Stimulated activated CD4-positive, alpha-beta T cell treated with anti-CD3 and anti-CD28 coated beads, Interleukin-1b, Interleukin-23, amount 100 ng/mL, for 48 hours (primary cell): ENCODE results near the gene KRTAP10-6.
"Not testable (repeated sequence)": the region's sequence is repeated elsewhere in the genome, so short reads cannot be mapped to it uniquely, and the experiment has no call there.

Source experiments
- DNase-seq: peaks from one replicate; pipeline ENCODE4 v3.0.0-alpha.2; 2020

The KRTAP10-6 gene

DNA sequence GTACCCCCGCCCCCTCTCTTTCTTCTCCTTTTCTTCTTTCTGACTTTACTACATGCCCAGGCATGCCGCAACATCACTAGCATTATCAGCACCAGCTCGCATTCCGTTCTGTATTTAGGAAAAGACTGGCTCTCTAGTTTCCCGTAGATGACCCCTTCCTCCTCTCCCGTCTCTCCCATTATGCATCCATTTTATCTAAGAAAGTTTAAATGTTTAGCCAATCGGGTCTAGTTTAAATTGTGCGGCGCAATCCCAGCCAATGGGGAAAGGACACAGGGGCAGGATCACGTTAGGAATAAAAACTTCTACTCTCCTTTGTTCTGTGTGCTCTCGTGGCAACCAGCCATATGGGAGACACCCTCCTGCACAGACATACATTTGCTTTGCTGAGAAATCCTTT lies 5.8 kb upstream of the KRTAP10-6 start:
- DNase-seq, result no peak

DNA sequence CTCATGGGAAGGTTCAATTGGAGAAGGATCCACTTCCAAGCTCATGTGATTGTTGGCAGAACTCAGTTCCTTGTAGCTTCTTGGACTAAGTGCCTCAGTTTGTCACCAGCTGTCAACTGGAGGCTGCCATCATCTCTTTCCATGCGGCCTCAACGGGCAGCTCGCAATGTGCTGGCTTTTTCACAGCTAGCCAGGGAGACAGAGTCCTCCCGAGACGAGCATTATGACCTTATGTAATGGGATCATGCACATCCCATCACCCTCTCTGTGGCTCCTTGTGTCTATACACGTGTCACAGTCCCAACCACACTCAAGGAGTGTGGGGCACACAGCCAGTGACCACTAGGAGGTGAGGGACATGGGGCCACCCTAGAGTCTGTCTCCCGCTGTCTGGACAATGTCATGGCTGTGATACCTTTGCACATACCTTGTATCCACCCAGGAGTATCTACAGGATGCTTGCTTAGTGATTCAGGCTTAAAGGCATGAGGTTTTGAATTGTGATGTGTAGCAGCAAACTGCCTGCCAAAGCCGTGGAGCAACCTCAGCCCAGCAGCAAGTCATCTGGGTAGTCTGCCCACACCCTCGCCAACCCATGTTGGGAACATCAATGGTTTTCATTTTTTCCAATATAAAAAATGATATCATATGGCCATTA lies 3.9 kb upstream of the KRTAP10-6 start:
- DNase-seq, result no peak

DNA sequence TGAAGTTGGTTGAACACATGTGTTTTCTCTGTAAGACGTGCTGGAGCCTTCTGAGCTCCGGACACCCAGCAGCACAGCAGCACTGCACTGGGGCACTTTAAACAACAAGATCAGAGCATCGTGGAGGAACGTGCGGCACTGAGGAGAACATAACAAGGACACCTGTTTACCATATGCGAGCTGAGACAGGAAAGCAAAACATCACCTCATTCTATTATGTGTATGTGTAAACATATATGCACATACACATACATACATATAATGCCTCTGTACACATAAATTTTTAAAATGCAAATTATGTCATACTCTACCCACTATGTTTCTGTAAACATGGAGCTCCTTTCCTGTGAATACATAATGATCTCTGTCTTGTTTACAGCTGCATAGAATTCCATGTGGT lies 3.2 kb upstream of the KRTAP10-6 start:
- no peak for DNase-seq

DNA sequence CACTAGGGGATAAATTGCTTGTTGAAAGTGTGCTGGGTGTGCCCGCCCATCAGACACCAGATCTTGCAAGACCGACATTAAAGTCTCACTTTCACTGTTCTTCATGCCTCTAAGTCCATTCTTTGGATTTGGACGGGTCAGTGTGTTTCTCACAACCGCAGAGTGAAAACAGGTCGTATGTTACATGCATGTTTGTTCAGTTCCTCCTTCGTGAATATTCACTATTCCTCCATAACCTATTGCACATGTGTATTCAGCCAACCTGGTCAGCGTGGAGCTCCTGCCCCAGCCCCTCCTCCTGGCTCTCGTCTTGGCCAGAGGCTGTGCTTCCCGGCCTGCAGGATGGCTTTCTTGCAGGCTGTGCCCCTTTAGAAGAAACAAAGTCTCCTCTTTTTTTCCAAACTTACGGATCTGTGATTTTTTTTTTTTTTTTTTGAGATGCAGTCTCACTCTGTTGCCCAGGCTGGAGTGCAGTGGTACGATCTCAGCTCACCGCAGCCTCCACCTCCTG lies 2.2 kb upstream of the KRTAP10-6 start:
- DNase-seq, result no peak

DNA sequence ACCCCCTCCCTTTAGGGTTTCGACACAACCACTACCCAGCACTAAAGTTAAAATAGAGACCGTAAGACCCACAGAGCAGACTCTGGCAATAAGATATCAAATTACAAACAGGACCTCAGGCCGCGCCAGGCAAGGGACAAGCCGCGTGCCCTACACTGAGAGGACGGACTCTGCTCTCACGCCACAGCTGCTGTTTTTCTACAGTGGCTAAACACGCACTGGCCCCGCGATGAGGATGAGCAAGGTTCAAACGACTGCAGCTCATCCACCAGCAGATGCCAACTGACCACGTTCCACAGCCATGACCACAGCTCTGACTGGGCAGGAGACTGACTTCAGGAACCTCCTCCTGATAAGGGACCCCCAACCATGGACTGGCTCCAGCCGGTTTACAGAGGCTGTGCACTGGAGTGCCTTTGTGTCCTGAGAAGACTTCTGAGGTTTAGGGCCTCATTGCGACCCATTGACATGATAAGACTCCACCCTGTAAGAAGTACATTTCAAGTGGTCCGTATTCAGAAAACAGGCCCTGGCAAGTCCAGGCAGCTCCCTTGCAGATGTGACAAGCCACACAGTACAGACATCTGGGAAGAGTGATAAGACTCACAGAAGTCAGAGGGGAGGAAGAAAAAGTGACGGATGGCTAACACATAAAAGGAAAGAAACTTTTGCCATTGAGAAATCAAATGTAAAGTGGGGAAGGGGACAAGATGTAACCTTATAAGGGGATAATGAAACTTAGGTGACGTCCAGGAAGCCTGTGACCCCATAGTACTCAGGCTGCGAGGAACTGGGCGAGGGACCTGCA lies 1.5 kb upstream of the KRTAP10-6 start:
- no peak for DNase-seq

DNA sequence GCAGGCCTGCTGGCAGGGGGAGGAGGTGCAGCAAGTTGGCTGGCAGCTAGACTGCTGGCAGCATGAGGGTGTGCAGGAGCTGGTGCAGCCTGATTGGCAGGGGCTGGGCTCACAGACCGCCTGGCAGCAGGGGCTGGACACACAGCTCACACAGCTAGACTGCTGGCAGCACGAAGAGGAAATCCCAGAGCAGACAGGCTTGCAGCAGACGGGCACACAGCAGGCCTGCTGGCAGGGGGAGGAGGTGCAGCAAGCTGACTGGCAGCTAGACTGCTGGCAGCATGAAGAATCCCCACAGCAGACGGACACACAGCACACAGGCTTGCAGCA lies 539 bp downstream of the KRTAP10-6 start:
- DNase-seq, result not testable (repeated sequence)

DNA sequence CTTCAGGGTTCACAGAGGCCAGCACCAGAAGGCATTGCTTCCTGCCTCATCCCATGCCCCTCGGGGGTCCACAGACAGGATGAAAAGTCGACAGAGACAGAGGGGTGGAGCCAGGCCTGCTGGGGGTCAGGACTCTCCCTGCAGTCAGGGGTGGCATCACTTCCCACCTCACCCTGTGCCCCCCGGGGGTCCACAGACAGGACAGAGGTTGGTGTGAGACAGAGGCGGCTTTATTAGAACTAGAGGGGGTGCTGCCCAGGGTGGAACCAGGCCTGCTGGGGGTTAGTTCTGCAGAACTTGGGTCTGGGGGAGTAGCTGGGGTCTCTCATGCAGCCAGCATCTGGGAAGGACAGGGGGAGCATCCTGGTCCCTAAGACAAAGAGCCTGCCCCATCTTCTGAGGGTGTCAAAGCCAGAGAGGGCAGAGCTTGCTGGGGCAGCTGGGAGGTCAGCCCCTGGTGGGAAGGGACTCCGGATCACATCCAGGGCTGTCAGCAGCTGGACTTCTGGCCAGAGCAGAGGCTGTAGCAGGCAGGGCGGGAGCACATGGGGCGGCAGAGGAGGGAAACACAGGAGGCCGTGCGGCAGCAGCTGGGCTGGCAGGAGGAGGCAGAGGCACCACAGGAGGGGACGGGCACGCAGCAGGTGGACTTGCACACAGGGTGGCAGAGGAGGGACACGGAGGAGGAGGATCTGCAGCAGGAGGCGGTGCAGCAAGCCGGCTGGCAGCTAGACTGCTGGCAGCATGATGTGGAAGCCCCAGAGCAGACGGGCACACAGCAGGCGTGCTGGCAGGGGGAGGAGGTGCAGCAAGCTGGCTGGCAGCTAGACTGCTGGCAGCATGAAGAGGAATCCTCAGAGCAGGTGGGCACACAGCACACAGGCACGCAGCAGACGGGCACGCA lies 1.2 kb downstream of the KRTAP10-6 start:
- not testable (repeated sequence) for DNase-seq

DNA sequence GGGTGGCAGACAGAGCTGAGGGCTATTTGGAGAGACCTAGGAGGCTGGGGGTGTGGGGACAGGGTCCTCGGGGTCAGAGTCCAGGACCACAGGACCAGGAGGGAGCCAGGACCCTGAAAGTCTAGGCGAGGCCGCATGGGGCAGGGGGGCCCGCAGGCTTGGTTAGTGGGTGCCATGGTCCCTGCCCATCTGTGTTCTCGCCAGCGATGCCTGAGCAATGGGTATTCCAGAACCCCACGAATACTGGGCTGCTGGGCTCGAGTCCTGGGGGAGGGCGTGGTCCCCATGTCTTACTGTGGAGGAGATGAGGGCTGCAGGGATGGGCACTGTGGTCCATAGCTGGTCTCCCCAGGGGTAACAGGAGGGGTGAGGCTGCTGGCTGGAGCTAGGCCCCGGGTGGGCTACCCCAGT lies 2.0 kb downstream of the KRTAP10-6 start:
- DNase-seq, result no peak

DNA sequence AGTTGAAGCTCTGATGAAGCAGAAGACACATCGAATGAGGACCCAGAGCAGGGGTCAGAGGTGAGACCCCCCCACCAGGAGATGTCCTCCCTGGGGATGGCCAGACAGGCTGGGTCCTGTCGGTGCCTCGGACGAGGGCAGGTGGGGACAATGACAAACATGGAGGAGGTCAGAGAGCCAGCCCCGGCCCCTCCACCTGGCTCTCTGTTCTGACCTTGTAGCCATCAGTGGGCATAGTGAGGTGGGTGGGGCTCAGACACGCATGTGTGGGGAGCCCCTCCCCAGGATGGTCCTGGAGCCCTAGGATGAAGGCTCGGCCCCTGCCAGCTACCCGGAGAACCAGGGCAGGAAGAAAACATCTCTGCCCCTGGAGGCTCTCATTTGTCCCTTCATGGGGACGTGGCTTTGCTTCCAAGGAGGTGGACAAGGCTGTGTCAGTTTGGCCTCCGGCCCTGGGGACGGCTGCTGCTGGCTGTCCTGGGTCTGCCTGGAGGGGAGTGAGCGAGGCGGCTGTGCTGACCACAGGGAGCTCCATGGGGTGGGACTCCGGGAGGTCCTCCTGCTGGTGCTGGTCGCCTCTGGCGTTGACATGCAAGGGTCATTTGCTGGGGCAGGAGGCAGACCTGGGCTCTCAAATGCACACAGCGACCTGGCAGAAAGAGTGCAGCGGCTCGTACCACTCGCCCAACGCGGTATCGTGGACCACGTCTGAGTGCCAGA lies 2.6 kb downstream of the KRTAP10-6 start:
- DNase-seq, result no peak

DNA sequence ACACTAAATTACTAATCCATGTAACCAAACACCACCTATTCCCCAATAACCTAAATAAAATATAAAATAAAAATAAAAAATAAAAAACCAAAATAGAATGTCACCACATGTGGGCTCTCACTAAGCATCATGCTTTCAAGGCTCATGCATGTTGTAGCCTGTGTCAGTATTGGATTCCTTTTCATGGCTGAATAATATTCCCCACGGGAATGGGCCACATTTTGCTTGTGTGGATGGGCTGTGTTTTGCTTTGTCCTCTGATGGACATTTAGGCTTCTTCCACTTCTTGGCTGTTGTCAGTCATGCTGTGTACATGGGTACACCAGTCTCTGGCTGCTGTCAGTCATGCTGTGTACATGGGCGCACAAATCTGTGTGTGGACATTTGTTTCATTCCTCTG lies 3.2 kb downstream of the KRTAP10-6 start:
- no peak for DNase-seq

DNA sequence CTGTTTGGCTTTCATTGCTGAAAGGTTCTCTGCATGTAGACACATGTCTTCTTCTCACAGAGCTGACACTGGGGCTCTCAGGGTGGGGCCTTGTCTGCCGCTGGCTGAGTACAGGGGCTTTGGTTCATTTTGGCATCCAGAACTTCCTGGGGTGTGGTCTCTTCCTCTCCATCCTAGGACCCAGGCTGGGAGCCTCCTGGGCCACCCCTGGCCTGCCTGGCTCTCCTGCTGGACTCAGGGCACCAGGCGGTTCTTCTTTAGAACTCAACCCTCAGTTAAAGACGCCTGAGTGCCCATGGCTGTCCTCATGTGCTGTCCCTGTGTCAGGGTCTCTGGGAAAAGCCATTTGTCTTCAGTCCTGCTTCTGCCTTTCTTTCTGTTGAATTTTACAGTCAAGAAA lies 6.4 kb downstream of the KRTAP10-6 start:
- no peak for DNase-seq

DNA sequence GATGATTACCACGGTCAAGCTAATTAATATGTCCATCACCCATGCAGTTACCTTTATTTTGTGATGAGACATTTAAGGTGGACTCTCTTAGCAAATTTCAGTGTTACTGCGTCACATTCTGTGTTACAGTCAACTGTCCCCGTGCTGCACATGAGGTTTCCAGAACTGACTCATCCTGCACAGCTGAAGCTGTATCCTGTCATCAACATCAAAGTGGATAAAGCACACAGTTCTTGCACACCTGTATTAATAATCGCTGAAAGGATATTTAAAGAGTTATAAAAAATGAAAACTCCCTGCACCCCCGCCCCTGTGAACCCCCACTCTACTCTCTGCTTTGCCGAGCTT lies 8.5 kb downstream of the KRTAP10-6 start:
- DNase-seq, result peak; percentile 45

DNA sequence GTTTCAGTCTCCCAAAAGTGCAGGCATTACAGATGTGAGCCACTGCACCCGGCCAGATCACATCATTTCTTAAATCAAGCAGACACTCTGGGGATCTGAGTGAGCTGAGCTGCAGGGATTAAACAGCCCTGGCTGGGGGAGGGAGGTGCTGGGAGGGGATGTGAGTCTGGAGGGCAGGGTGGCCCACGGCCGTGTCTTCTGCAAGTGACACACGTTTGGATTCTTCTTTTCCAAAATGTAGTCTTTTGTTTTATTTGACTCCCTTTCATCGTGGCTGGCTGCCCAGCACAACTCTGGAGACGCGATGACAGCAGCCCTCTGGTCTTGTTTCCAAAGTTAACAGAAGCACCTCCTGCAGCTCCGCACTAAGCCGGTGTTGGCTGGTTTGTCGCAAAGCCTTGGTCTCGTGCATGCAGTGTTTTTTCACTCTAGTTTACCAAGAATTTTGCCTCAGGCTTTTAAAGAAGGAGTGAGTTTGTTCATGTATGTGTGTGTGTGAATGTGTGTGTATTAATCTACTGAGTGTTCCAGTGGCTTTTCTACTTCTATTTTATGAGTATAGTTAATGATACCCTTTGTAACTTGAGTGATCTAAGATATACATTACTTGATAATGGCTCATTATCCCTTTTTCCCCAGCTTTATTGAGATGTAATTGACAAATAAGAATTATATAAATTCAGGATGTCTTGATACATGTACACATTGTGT lies 9.1 kb downstream of the KRTAP10-6 start:
- no peak for DNase-seq

DNA sequence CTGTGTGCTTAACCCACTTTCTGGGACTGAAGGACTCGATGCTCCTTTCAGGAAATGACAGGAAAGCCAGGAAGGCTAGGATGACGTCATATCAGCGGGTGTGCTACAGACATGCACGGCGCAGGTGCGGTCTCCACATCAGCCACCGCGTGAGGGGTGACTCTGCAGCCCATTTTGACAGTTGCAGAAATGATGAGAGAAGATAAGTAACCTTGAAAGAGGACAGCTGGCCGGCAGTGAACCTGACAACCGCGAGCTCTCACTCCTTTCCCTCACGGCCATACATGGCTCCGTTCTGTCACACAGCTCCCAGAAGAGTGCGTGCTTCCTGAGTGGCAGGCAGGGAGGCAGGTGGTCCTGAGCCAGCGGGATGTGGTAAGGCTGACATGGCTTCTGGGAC lies 10.2 kb downstream of the KRTAP10-6 start:
- no peak for DNase-seq

DNA sequence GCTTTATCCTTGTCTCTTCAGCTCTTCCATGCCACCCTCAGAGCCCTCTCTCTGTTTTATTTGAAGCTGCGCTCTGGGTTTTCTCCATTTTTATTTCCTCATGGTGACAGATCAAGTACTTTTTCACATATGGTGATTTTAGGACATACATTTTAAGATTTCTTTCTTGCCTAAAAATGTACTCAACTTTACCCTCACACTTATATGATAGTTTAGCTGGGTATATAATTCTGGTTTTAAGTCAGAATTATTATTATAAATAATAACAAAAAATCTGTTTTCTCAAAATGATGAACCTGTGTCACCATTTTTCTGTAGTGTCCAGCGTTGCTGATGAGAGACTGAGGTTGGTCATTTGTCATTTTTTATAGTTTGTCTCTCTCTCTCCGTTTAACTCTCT lies 11.1 kb downstream of the KRTAP10-6 start:
- DNase-seq, result no peak

DNA sequence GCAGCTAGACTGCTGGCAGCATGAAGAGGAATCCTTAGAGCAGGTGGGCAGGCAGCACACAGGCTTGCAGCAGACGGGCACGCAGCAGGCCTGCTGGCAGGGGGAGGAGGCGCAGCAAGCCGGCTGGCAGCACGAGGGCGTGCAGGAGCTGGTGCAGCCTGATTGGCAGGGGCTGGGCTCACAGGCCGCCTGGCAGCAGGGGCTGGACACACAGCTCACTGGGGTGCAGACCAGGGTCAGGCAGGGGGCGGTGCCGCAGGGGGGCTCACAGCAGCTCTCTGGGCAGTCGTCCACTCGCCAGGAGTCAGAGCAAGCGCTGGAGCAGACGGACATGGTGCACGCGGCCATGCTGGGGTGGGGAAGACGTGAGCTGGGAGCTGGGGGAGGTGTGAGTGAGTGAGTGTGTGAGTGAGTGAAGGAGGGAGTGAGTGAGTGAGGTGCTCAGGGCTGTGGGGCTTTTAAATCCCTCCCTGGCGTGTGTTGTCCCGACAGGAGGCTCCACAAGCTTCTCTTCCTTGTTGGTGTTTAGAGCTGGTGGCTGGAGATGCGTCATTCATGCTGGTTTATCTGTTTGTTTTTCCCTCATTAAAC lies 12.0 kb downstream of the KRTAP10-6 start, which contains the start of gene KRTAP10-5:
Gene KRTAP10-5 (minus strand): TSS at position 374 of the 591 bp plus-strand sequence. CDS start 26 bp downstream, at position 348.
- not testable (repeated sequence) for DNase-seq

DNA sequence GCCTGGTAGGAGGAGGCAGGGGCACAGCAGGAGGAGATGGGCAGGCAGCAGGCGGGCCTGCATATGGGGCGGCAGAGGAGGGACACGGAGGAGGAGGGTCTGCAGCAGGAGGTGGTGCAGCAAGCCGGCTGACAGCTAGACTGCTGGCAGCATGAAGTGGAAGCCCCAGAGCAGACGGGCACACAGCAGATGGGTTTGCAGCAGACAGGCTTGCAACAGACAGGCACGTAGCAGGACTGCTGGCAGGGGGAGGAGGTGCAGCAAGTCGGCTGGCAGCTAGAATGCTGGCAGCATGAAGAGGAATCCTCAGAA lies 12.5 kb downstream of the KRTAP10-6 start:
- DNase-seq, result no peak

DNA sequence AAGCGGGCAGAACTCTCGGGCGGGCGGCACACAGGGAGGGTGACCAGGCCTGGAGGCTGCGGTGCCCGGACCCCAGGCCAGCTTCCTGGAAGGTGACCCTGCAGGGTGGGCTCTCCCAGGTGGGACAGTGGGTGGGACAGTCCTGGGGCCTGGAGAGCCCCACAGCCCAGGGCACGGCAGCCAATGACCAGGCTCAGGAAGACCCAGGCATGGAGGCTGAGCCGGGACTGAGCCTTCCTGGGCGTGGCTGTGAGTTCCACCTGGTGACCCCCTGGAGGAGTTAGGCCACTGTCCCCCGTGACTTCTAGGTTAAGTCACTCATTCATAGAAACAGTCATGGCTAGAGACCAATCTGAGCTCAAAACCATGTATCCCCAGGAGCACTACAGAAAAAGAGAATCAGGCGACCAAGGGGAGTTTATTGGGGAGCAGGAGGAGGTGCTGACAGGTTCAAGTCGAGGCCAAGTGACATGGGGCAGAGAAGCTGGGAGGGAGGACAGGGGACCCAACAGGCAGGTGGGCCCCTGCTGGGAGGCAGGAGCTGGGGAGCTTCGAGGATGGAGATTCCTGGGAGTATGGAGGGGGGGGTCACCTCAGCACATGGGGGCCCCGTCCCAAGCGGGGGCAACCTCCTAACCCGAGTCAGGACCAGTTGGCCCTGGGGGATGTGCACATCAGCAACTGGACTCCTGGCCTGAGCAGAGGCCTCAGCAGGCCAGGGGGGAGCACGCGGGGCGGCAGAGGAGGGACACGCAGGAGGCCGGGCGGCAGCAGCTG lies 13.1 kb downstream of the KRTAP10-6 start:
- no peak for DNase-seq

DNA sequence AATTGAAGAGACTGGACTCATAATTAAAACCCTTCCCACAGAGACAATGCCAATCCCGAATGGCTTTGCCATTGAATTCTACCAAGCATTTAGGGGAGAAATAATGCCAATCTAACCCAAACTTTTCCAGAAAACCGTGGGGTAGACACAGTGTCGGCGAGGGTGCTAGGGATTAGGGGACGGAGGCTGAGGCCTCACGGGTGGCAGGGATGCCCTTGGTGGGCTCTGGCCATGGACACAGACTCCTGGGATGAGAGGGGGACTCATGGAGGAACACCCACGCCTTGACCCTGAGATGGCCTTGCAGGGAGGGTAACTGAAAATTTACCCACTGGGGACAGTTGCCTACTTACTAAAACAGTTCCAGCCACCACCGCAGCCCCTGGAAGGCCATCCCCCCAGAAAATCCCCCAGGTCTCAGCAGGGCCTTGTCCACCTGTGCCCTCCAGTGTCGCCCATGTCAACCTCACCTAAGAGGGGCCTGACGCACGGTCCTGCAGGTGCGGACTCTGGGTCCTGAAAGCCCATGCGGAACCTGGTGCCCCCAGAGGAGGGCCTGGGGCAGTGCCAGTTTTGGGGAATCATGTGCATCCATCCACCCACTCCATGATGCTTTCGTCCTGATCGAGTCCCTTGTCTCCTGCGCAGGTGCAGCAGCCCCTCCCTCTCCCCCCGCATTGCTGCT lies 13.8 kb downstream of the KRTAP10-6 start:
- no peak for DNase-seq

DNA sequence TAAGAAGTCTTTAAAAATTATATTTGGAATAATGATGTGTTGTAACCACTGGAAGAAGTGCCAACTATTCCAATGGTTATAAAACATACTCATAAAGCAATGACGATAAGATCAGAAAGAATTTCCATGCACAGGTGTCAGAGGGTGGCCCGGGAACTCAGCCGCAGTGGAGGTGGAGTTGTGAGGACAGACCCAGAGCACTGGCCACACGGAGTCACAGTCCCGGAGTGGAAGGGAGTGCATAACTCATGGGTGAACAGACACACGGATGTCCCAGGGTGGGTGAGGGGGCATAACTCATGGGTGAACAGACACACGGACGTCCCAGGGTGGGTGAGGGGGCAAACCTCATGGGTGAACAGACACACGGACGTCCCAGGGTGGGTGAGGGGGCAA lies 16.3 kb downstream of the KRTAP10-6 start:
- DNase-seq, result no peak
